Femur (tissue), 1 donor: ENCODE data around the gene LTBP2.

ENCODE experiments used
- DNase-seq: peaks from one replicate; pipeline ENCODE4 v3.0.0-alpha.2; 2017

Gene LTBP2

GRCh38 chr14:74611650-74612349 is at the start of gene LTBP2:
TSS of gene LTBP2 (minus strand) at chr14:74612237. CDS start at chr14:74611944, 293 bp downstream.
- DNase-seq = peak; percentile 76

DNA sequence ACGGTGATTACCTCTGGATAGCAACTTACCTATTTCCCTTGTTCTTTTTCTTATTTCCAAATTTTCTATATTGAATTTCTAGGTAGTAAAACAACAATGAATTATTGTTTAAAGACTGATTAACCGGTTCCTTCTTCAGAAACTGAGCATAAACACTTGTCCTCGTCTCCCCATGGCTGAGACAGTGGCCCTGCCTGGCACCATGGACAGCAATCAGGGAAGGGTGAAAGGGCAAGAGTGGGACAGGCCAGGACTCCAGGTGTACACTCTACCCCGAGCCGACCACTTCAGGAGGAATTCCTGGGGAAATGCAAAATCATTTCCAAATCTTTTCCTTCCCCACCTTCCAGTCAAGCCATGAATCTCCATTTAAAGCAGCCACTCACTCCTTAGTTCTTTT is 48.8 kb upstream of the LTBP2 start:
- DNase-seq = no peak

DNA sequence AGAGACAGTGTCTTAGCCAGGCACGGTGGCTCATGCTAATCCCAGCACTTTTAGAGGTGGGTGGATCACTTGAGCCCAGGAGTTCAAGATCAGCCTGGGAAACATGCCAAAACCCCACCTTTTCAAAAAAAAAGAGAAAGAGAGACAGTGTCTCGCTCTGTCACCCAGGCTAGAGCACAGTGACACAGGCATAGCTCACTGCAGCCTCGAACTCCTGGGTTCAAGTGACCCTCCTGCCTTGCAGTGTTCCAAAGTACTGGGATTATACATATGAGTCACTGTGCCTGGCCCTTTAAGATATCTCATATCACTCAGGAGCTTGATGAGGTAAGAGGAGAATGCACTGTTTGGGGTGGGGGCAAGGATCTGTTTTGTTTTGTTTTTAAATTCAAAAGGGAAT is 48.1 kb upstream of the LTBP2 start:
- DNase-seq = no peak

DNA sequence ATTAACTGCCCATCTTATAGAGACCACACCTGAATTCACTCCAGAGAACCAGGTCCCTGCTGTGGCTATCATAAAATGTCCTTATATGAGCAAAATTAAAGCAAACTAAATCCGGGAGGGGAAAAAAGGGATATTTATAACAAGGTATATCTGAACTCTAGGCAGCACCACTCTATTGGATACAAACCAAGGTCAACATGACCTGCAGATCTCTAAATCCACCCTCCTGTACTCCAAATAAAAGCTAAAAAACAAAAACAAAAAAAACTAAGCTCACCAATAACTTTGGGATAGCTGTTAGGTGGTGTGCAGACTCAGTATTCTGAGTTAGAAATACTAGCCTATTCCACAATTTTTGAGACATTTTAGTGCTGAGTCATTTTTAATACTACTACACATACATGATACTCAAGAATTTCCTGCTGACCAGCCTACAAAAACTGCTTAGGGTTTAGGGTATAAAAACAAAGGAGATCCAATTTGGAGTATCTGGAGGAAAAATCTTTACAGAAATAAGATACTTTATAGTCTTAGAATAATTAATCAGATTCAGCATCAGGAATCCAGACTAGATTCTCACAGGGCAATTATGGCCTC is 46.6 kb upstream of the LTBP2 start:
- DNase-seq = no peak

DNA sequence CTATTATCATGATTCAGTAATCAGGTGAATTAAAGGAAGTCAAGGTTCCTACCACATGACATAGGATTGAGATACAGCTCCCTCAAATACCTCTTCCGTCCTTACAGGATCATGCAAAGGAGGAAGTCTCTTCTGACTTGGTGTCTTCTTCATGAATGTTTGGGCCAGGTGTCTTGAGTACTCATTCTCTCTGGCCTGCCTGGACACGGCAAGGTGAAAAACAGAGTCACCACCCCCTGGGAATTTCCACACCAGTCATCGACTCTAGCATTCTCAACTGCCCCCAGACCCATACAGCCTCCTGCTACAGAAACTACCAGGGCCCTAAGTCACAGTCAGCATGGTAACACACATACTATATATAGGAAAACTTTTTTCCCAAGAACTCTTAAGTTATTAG is 44.9 kb upstream of the LTBP2 start:
- no peak for DNase-seq

GRCh38 chr14:74655599-74656395 is 43.8 kb upstream of the LTBP2 start:
- no peak for DNase-seq

DNA sequence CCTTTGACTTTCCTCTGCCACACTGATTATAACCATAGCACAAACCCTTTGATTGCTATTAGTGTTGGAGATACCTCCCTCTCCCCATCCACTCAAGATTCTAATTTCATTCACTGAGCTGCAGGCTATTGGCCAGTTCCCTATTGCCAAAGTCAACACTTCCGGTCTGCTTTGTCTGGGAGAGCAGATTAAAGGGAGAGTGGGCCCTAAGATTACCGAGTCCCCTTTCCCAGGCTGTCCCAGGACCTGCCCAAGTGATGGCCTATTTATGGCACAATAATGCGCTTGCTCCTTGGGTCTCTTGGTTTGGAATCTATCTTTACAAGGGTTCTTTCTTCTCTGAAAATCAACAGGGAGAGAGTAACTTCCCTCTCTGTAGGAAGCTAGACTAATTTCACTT is 42.9 kb upstream of the LTBP2 start:
- DNase-seq = no peak

- no peak for DNase-seq
Measured at GRCh38 chr14:74653386-74654138, 41.5 kb upstream of the LTBP2 start.

DNA sequence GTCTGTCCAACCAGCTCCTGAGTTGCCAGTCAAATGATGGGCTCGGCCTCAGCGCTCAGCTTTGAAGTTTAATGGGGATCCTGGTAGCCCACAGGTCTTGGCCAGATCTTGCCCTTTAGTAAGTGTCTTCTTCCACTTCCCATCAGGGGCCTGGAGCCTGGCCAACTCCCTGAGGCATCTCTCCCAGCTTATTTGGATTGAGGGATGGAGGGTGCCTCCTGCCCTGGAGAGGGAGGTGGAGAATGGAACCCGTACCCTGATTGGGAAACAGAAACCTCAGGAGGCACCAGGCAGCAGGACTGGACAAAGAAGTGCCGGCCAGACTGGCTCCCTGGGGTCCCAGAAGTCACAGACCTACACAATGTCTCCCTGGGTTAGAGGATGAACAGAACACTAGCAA is 40.5 kb upstream of the LTBP2 start:
- DNase-seq = no peak

DNA sequence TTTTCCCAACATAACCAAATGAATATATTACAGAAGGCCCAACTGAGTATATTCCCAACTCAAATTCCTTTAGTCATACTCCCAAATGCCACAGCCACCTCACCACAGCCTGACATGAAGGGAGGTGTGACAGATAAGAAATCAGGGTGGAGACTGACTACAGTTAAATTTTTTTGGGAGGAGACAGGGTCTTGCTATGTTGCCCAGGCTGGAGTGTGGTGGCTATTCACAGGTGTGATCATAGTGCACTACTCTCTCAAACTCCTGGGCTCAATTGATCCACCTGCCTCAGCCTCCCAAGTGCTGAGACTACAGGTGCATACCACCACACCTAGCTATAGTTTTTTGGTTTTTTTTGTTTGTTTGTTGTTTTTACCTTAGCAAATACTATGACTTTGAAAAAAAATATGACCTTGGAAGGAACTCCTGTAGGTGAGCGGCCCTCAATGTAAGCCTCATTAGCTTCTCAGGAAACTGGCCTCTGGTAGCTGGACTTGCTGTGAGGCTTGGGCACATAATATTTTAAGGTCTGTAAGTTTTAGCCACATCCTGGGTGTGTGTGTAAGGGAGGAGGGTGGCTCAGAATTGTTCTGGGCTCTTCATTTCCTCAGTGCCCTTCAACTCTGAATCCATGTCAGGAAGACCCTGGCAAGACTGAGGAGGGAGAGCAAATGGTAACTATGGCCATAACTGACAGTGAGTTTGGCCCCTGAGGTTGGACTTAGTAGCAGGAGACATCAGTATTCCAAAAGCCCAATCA is 39.1 kb upstream of the LTBP2 start:
- DNase-seq = no peak

DNA sequence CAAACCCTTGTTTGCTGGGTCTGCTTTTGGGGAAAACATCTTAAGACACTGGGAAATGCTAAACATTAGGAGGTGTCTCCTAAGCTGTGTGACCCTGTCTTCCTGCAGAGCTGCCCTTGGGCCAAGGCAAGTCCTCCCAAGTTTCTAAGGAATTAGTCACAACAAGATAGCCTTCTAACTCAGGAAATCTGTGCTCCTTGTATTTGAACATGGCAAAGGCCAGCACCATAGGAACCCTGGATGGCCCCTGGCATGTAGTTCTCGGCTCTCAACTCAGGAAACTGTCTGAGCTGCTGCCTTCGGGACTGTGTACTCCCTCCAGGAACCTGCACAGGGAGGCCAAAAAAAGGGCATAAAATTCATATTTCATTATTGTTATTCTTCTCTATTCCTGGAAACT is 37.6 kb upstream of the LTBP2 start:
- no peak for DNase-seq

DNA sequence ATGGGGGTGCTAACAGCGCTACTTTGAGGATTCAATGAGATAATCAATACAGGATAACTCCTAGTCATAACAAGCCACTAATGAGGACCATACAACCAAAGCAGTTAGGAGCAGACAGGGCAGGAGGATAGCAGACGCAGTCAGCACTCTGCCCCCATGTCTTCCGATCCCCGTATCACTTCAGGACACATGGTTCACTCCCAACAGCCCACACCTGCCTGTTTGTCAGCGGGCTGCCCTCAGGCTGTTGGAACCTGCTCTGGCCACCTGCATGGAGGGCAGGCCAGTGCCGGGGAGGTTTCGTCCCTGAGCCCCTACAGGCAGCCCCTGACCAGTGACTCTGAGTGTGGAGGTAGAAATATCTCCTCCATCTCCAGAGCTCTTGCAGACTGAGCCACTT is 37.1 kb upstream of the LTBP2 start:
- DNase-seq = no peak

DNA sequence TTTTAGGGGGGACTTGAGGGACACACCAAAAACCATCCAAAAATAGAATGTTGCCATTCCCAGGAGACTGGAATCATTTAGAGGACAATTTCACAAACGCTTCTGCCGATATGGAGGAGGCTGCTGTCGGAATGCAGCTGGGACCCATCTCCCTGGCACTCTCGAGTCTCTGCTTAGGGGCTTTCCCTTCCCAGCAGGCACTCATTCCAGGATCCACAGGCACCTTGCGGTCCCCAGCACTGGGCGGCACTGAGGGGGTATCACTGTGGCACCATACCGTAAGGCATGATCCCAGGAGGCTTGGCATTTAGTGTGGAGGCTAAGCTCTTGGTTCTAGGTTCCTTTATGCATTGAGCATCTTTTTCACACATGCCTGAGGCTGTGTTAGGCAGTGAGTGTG is 36.6 kb upstream of the LTBP2 start:
- no peak for DNase-seq

GRCh38 chr14:74647678-74648461 is 35.8 kb upstream of the LTBP2 start:
- DNase-seq = peak; percentile 41

DNA sequence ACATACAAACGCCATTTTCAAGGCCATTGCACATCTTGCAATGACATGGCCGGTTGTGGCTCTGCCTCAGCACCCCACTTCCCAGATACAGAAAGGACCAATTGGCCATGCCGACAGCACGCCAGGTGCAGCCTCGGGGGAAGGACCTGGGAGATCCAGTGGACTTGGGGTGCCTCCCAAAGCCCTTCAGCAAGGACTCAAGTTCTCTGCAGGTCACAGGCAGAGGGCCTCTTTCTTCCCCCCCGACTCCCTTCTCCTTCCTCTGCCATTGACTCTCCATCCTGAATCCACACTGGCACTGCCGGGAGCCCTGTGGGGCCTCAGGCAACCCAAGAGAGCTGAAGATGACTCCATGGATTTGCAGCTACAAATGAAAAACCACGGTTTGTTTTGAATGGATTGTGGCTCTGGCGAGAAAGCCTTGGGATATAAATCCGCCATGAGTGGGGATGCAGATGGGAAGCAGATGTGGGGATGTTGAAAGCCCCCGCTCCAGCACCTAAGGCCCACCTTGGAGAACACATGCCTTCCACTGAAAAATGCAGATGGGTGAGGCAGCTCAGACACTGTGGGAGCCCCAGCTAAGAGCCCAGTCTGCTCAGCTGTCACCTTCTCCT is 35.1 kb upstream of the LTBP2 start:
- DNase-seq = no peak

- peak; percentile 47 for DNase-seq
Measured at GRCh38 chr14:74645756-74646470, 33.9 kb upstream of the LTBP2 start.

DNA sequence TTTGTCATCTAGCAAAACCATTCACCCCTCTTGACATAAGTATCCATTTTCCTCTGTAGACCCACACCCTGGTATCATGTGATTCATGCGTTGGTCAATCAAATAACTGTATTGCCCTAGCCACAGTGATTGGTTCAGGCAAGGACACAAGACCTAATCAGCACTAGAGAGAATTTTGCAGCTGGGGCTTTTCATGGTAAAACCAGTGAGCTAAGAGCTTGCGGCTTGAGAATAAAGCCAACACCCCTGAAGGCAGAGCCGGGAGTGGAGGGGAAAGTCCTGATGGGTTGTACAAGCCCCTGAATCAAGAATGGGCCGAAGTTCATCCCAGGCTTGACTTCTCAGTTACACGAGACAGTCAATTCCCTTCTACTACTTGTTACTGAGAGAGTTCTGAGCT is 33.2 kb upstream of the LTBP2 start:
- DNase-seq = no peak

GRCh38 chr14:74641601-74642391 is 29.8 kb upstream of the LTBP2 start:
- peak; percentile 71 for DNase-seq

- DNase-seq = no peak
Measured at GRCh38 chr14:74638966-74639365, 26.9 kb upstream of the LTBP2 start.

- no peak for DNase-seq
Measured at GRCh38 chr14:74638066-74638465, 26.0 kb upstream of the LTBP2 start.
